ENCODE measurements around the gene ZNF532.

The ZNF532 gene

DNA sequence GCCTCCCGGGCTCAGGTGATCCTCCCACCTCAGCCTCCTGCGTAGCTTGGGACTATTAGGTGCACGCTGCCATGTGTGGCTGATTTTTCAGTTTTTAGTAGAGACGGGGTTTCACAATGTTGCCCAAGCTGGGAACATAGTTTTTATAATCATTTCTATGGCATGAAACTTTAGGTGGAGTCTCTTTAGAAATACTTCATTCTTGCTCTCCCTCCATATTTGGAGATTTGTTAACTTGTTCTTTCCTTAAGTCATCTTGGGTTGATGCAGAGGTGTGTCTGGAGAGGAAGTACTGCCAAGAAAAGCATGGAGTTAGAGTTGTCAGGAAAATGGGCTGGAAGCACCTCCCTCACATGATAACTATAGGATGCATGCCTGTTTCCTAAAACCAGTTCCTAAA is 17.4 kb downstream of the ZNF532 start:
- Histone ChIP-seq H3K79me2 (ENCODE audit: insufficient read depth, low read length) (no peaks in the 10 kb centered on the region), H3K9ac (ENCODE audit: low read depth, low read length, poor library complexity, severe bottlenecking) (no peak overlapping the region), H3K4me3 (ENCODE audit: low read length, poor library complexity, severe bottlenecking) (no peak overlapping the region), H3K4me1 (ENCODE audit: insufficient read depth, low read length, poor library complexity, severe bottlenecking) (no peaks in the 10 kb centered on the region), H4K20me1 (ENCODE audit: insufficient read depth, low read length, poor library complexity, severe bottlenecking) (no peaks in the 10 kb centered on the region), H3K9me3 (ENCODE audit: insufficient read depth, low read depth, low read length) (no peaks in the 10 kb centered on the region), H2AFZ (ENCODE audit: low read length) (no peak overlapping the region), H3K36me3 (ENCODE audit: insufficient read depth, low read length) (no peaks in the 10 kb centered on the region), H3K4me2 (ENCODE audit: low read depth, low read length, poor library complexity, severe bottlenecking) (no peak overlapping the region), H3K9me2 (replicated peaks; ENCODE audit: low read depth, low read length) (no peaks in the 10 kb centered on the region), H3F3A (ENCODE audit: low read depth) (no peaks in the 10 kb centered on the region), H3K27me3 (ENCODE audit: insufficient read depth, low read length, poor library complexity, severe bottlenecking) (peaks cover 15% of the 10 kb centered on the region)
- TF ChIP-seq EZH2phosphoT487 (IDR thresholded peaks at IDR 0.05; ENCODE audit: borderline replicate concordance), result no peak
- TF ChIP-seq, protein P1, sequence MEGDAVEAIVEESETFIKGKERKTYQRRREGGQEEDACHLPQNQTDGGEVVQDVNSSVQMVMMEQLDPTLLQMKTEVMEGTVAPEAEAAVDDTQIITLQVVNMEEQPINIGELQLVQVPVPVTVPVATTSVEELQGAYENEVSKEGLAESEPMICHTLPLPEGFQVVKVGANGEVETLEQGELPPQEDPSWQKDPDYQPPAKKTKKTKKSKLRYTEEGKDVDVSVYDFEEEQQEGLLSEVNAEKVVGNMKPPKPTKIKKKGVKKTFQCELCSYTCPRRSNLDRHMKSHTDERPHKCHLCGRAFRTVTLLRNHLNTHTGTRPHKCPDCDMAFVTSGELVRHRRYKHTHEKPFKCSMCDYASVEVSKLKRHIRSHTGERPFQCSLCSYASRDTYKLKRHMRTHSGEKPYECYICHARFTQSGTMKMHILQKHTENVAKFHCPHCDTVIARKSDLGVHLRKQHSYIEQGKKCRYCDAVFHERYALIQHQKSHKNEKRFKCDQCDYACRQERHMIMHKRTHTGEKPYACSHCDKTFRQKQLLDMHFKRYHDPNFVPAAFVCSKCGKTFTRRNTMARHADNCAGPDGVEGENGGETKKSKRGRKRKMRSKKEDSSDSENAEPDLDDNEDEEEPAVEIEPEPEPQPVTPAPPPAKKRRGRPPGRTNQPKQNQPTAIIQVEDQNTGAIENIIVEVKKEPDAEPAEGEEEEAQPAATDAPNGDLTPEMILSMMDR (conservative IDR thresholded peaks at IDR 0.05; ENCODE audit: low read length), result no peak

DNA sequence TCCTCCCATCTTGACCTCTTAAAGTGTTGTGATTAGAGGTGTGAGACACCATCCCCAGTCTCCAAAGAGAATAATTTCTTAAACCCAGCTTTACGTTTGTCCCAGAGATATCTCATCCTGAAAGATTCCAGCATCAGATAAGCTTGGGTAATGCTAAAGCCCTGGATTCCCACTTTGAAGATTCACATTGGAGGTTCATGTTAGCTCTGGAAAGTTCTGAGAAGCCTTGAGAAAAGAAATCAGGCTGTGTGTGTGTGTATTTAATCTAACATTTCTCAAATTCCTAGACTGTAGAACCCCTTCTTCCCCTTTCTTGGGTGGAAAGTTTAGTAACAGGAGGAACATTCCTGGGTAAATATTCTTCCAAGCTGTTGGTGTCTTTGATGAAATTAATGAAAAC is 18.0 kb downstream of the ZNF532 start:
- H3K4me2 ChIP-seq (ENCODE audit: low read depth, low read length, poor library complexity, severe bottlenecking), result no peak overlapping the region
- no peak overlapping the region for H3K9ac ChIP-seq (ENCODE audit: low read depth, low read length, poor library complexity, severe bottlenecking)
- no peaks in the 10 kb centered on the region for H3K9me2 ChIP-seq (replicated peaks; ENCODE audit: low read depth, low read length)
- H2AFZ ChIP-seq (ENCODE audit: low read length), result no peak overlapping the region
- no peak overlapping the region for H3K4me3 ChIP-seq (ENCODE audit: low read length, poor library complexity, severe bottlenecking)
- H3K4me1 ChIP-seq (ENCODE audit: insufficient read depth, low read length, poor library complexity, severe bottlenecking), result peaks cover 6% of the 10 kb centered on the region
- H3K27me3 ChIP-seq (ENCODE audit: insufficient read depth, low read length, poor library complexity, severe bottlenecking), result peaks cover 15% of the 10 kb centered on the region
- H3K36me3 ChIP-seq (ENCODE audit: insufficient read depth, low read length), result no peaks in the 10 kb centered on the region
- no peaks in the 10 kb centered on the region for H3F3A ChIP-seq (ENCODE audit: low read depth)
- H3K9me3 ChIP-seq (ENCODE audit: insufficient read depth, low read depth, low read length), result no peaks in the 10 kb centered on the region
- no peaks in the 10 kb centered on the region for H4K20me1 ChIP-seq (ENCODE audit: insufficient read depth, low read length, poor library complexity, severe bottlenecking)
- no peaks in the 10 kb centered on the region for H3K79me2 ChIP-seq (ENCODE audit: insufficient read depth, low read length)
- no peak for TF ChIP-seq EZH2phosphoT487 (IDR thresholded peaks at IDR 0.05; ENCODE audit: borderline replicate concordance)
- TF ChIP-seq, protein P1 (conservative IDR thresholded peaks at IDR 0.05; ENCODE audit: low read length), result no peak

DNA sequence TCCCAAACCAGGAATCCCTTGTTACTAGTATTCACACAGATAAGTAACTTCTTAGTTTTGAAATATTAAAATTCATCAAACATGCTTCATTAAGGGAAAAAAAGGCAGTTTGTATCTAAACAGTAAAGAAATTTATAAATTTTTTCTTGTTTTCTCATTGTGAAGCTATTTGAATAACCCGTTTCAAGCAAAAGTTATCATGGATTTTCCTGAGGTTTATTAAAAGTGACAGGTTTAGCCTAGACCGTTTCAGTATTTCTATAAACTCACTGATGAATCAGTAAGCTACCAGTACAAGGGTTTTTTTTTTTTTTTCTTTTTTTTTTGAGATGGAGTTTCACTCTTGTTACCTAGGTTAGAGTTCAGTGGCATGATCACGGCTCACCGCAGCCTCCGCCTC is 20.0 kb downstream of the ZNF532 start:
- no peak overlapping the region for H3K4me3 ChIP-seq (ENCODE audit: low read length, poor library complexity, severe bottlenecking)
- no peaks in the 10 kb centered on the region for H4K20me1 ChIP-seq (ENCODE audit: insufficient read depth, low read length, poor library complexity, severe bottlenecking)
- H3F3A ChIP-seq (ENCODE audit: low read depth), result no peaks in the 10 kb centered on the region
- TF ChIP-seq EZH2phosphoT487 (IDR thresholded peaks at IDR 0.05; ENCODE audit: borderline replicate concordance), result no peak
- TF ChIP-seq, protein P1 (conservative IDR thresholded peaks at IDR 0.05; ENCODE audit: low read length), result no peak
- H3K27me3 ChIP-seq (ENCODE audit: insufficient read depth, low read length, poor library complexity, severe bottlenecking), result peaks cover 15% of the 10 kb centered on the region
- no peak overlapping the region for H3K4me2 ChIP-seq (ENCODE audit: low read depth, low read length, poor library complexity, severe bottlenecking)
- no peaks in the 10 kb centered on the region for H3K9me3 ChIP-seq (ENCODE audit: insufficient read depth, low read depth, low read length)
- H3K9me2 ChIP-seq (replicated peaks; ENCODE audit: low read depth, low read length), result no peaks in the 10 kb centered on the region
- H2AFZ ChIP-seq (ENCODE audit: low read length), result no peak overlapping the region
- no peaks in the 10 kb centered on the region for H3K79me2 ChIP-seq (ENCODE audit: insufficient read depth, low read length)
- no peaks in the 10 kb centered on the region for H3K36me3 ChIP-seq (ENCODE audit: insufficient read depth, low read length)
- no peak overlapping the region for H3K9ac ChIP-seq (ENCODE audit: low read depth, low read length, poor library complexity, severe bottlenecking)
- peaks cover 10% of the 10 kb centered on the region for H3K4me1 ChIP-seq (ENCODE audit: insufficient read depth, low read length, poor library complexity, severe bottlenecking)
